MM.1S (cell line): ENCODE data around the gene LIMS2.

Source experiments
- DNase-seq: peaks from one replicate; pipeline ENCODE4 v3.0.0-alpha.2; 2015
- H2AFZ ChIP-seq: fragments of 300-600 bp; sonication (generic); 2 replicates; pipeline ENCODE4 v1.6.0; 2016; ENCODE audit warnings: antibody characterized with exemption, low read length
- H3F3A ChIP-seq: fragments of 300-600 bp; sonication (generic); 2 replicates; pipeline ENCODE4 v1.6.1; 2016; ENCODE audit warnings: mild to moderate bottlenecking, antibody characterized with exemption, low read length, moderate library complexity, mixed read lengths; ENCODE audit not compliant: insufficient read depth
- H3K27ac ChIP-seq: fragments of 300-600 bp; sonication (generic); 2 replicates; pipeline ENCODE4 v1.5.1; 2016; ENCODE audit warnings: mild to moderate bottlenecking, low read length
- H3K27me3 ChIP-seq: fragments of 300-600 bp; sonication (generic); replicated peaks from 2 replicates; pipeline ENCODE4 v1.6.0; 2016; ENCODE audit warnings: low read length; ENCODE audit not compliant: insufficient read depth
- H3K36me3 ChIP-seq: fragments of 300-600 bp; sonication (generic); replicated peaks from 2 replicates; pipeline ENCODE4 v1.6.1; 2016; ENCODE audit warnings: mild to moderate bottlenecking, low read length, mixed read lengths; ENCODE audit not compliant: insufficient read depth
- H3K4me1 ChIP-seq: fragments of 300-600 bp; sonication (generic); 2 replicates; pipeline ENCODE4 v1.6.1; 2016; ENCODE audit warnings: low read length, mixed read lengths
- H3K4me2 ChIP-seq: fragments of 300-600 bp; sonication (generic); 2 replicates; pipeline ENCODE4 v1.6.0; 2016; ENCODE audit warnings: low read depth, low read length
- H3K4me3 ChIP-seq: fragments of 300-600 bp; sonication (generic); 2 replicates; pipeline ENCODE4 v1.5.1; 2016; ENCODE audit warnings: low read length, mixed read lengths
- H3K79me2 ChIP-seq: fragments of 300-600 bp; sonication (generic); 2 replicates; pipeline ENCODE4 v1.6.1; 2016; ENCODE audit warnings: mixed run types, low read length, mixed read lengths
- H3K9ac ChIP-seq: fragments of 300-600 bp; sonication (generic); 2 replicates; pipeline ENCODE4 v1.6.1; 2016; ENCODE audit warnings: low read length, mixed read lengths
- H3K9me2 ChIP-seq: fragments of 300-600 bp; sonication (generic); replicated peaks from 2 replicates; pipeline ENCODE4 v1.6.1; 2016; ENCODE audit warnings: mild to moderate bottlenecking, low read length, mixed read lengths; ENCODE audit not compliant: insufficient read depth
- H3K9me3 ChIP-seq: fragments of 300-600 bp; sonication (generic); replicated peaks from 2 replicates; pipeline ENCODE4 v1.6.1; 2016; ENCODE audit warnings: mild to moderate bottlenecking, low read length, mixed read lengths; ENCODE audit not compliant: insufficient read depth
- H4K20me1 ChIP-seq: fragments of 300-600 bp; sonication (generic); 2 replicates; pipeline ENCODE4 v1.6.1; 2016; ENCODE audit warnings: mild to moderate bottlenecking, low read length, moderate library complexity, mixed read lengths; ENCODE audit not compliant: insufficient read depth
- CTCF ChIP-seq: fragments of 300-600 bp; sonication (generic); IDR thresholded peaks from 2 replicates; pipeline ENCODE4 v1.5.1; 2016; ENCODE audit warnings: antibody characterized with exemption, low read length, mixed read lengths
- EZH2 ChIP-seq: fragments of 300-600 bp; sonication (generic); optimal IDR thresholded peaks from 2 replicates; pipeline ENCODE3; 2017; ENCODE audit warnings: low read depth, mild to moderate bottlenecking, antibody characterized with exemption, low read length, mixed read lengths
- EZH2phosphoT487 ChIP-seq: fragments of 300-600 bp; sonication (generic); IDR thresholded peaks from 2 replicates; pipeline ENCODE4 v1.6.1; 2018; ENCODE audit warnings: antibody characterized with exemption, low read length

The LIMS2 gene

GRCh38 chr2:127626175-127626574, 49.2 kb downstream of the LIMS2 start:
- no peak overlapping the region for H3K9ac ChIP-seq
- H3K4me2 ChIP-seq = no peak overlapping the region
- H3K27ac ChIP-seq = no peak overlapping the region
- H3K9me2 ChIP-seq = no peaks in the 10 kb centered on the region
- H3F3A ChIP-seq = no peaks in the 10 kb centered on the region
- peaks cover 44% of the 10 kb centered on the region for H3K27me3 ChIP-seq
- no peaks in the 10 kb centered on the region for H4K20me1 ChIP-seq
- H3K79me2 ChIP-seq = no peaks in the 10 kb centered on the region
- H3K4me3 ChIP-seq = no peak overlapping the region
- H3K9me3 ChIP-seq = no peaks in the 10 kb centered on the region
- no peaks in the 10 kb centered on the region for H3K4me1 ChIP-seq
- TF ChIP-seq EZH2phosphoT487 (no peak), CTCF (no peak), EZH2 (no peak)
- H2AFZ ChIP-seq = no peak overlapping the region
- DNase-seq = no peak
- H3K36me3 ChIP-seq = no peaks in the 10 kb centered on the region

- no peak overlapping the region for H3K27ac ChIP-seq
- H3K4me1 ChIP-seq = no peaks in the 10 kb centered on the region
- no peaks in the 10 kb centered on the region for H3K9me3 ChIP-seq
- no peak for DNase-seq
- H2AFZ ChIP-seq = no peak overlapping the region
- no peaks in the 10 kb centered on the region for H3K36me3 ChIP-seq
- TF ChIP-seq EZH2phosphoT487 (no peak), CTCF (no peak), EZH2 (no peak)
- no peaks in the 10 kb centered on the region for H3K9me2 ChIP-seq
- H3K4me2 ChIP-seq = no peak overlapping the region
- no peak overlapping the region for H3K4me3 ChIP-seq
- no peaks in the 10 kb centered on the region for H3K79me2 ChIP-seq
- no peaks in the 10 kb centered on the region for H3F3A ChIP-seq
- peaks cover 42% of the 10 kb centered on the region for H3K27me3 ChIP-seq
- H3K9ac ChIP-seq = no peak overlapping the region
- H4K20me1 ChIP-seq = no peaks in the 10 kb centered on the region
These were observed 49.8 kb downstream of the LIMS2 start for GRCh38 chr2:127625572-127625951.

GRCh38 chr2:127624756-127625571, 50.4 kb downstream of the LIMS2 start:
- H3F3A ChIP-seq = no peaks in the 10 kb centered on the region
- no peaks in the 10 kb centered on the region for H3K9me2 ChIP-seq
- H3K9ac ChIP-seq = no peak overlapping the region
- no peak overlapping the region for H3K4me3 ChIP-seq
- no peaks in the 10 kb centered on the region for H3K79me2 ChIP-seq
- peaks cover 41% of the 10 kb centered on the region for H3K27me3 ChIP-seq
- H2AFZ ChIP-seq = no peak overlapping the region
- H3K9me3 ChIP-seq = no peaks in the 10 kb centered on the region
- no peak for TF ChIP-seq EZH2phosphoT487
- TF ChIP-seq CTCF = no peak
- no peak for TF ChIP-seq EZH2
- H3K36me3 ChIP-seq = no peaks in the 10 kb centered on the region
- H3K4me2 ChIP-seq = no peak overlapping the region
- no peaks in the 10 kb centered on the region for H4K20me1 ChIP-seq
- no peaks in the 10 kb centered on the region for H3K4me1 ChIP-seq
- H3K27ac ChIP-seq = no peak overlapping the region
- DNase-seq = no peak
